H1 (cell line): Measurements from ENCODE around the gene SYNJ2. TPM values are rescaled to one million over a fixed set of nuclear protein-coding genes. Genes with fewer than 3 reads are reported as not detected.

Source experiments
- CTCF ChIA-PET: fragments of 300-600 bp; sonication (Branson Sonifier 250); formaldehyde crosslinking; loops from one replicate; lab custom pipeline; 2021; ENCODE audit not compliant: partially characterized antibody; lab: Charles Lee
- POLR2A ChIA-PET: fragments of 300-600 bp; sonication (Branson Sonifier 250); formaldehyde crosslinking; loops from one replicate; lab custom pipeline; 2021; ENCODE audit warnings: inconsistent platforms; ENCODE audit not compliant: partially characterized antibody; lab: Charles Lee
- DNase-seq, 2 experiments: peaks; one replicate each; pipeline versions ENCODE4 v3.0.0 to v3.0.0-alpha.2; 2010 to 2022; ENCODE audit warnings: low spot score in 2 of 2, low read depth in 1 of 2, mixed read lengths in 1 of 2
- FAIRE-seq: peaks from 2 replicates; lab custom pipeline; 2011; peaks lifted over from hg19 to GRCh38; lab: Jason Lieb, UNC
- H2AFZ ChIP-seq: 2 replicates; pipeline ENCODE4 v1.8.1; 2012; ENCODE audit warnings: low read length, inconsistent platforms
- H2AK5ac ChIP-seq: 2 replicates; pipeline ENCODE4 v1.6.1; 2013; ENCODE audit warnings: low read depth, low read length
- H2BK120ac ChIP-seq: replicated peaks from 2 replicates; pipeline ENCODE3; 2013; ENCODE audit warnings: low read depth, low read length, inconsistent platforms
- H2BK12ac ChIP-seq: 2 replicates; pipeline ENCODE4 v1.6.1; 2013; ENCODE audit warnings: low read depth, low read length
- H2BK15ac ChIP-seq: 2 replicates; pipeline ENCODE4 v1.6.1; 2013; ENCODE audit warnings: low read length
- H2BK20ac ChIP-seq: 2 replicates; pipeline ENCODE4 v1.6.1; 2013; ENCODE audit warnings: low read length
- H2BK5ac ChIP-seq: 2 replicates; pipeline ENCODE4 v1.6.1; 2013; ENCODE audit warnings: low read depth, low read length
- H3K14ac ChIP-seq: 2 replicates; pipeline ENCODE4 v1.6.1; 2013; ENCODE audit warnings: inconsistent platforms; ENCODE audit not compliant: insufficient read length
- H3K18ac ChIP-seq: 2 replicates; pipeline ENCODE4 v1.6.1; 2013; ENCODE audit warnings: low read length; ENCODE audit errors: extremely low read depth
- H3K23ac ChIP-seq: 2 replicates; pipeline ENCODE4 v1.6.1; 2013; ENCODE audit warnings: inconsistent platforms; ENCODE audit not compliant: insufficient read length
- H3K23me2 ChIP-seq: 2 replicates; pipeline ENCODE4 v1.6.1; 2013; ENCODE audit warnings: low read depth, low read length
- H3K27ac ChIP-seq: 2 replicates; pipeline ENCODE4 v1.6.1; 2011; ENCODE audit warnings: low read depth, low read length, inconsistent platforms
- H3K27me3 ChIP-seq, 4 experiments: replicated peaks in 1 of 4; 1 replicate in 1 of 4; 2 replicates in 3 of 4; pipeline versions ENCODE4 v1.6.1 to v1.8.1; 2011 to 2013; ENCODE audit warnings: low read length in 3 of 4, mild to moderate bottlenecking in 3 of 4, inconsistent platforms in 2 of 4, mixed read lengths in 2 of 4, moderate library complexity in 1 of 4; ENCODE audit not compliant: control insufficient read depth in 3 of 4, insufficient read depth in 3 of 4; ENCODE audit errors: extremely low read depth in 1 of 4
- H3K36me3 ChIP-seq, 4 experiments: 2 replicates each; pipeline versions ENCODE4 v1.6.1 to v1.8.1; 2011 to 2013; ENCODE audit warnings: mild to moderate bottlenecking in 4 of 4, low read length in 3 of 4, moderate library complexity in 2 of 4, control low read depth in 1 of 4, inconsistent platforms in 1 of 4; ENCODE audit not compliant: insufficient read depth in 4 of 4, control insufficient read depth in 2 of 4
- H3K4ac ChIP-seq: replicated peaks from 2 replicates; pipeline ENCODE3; 2013; ENCODE audit warnings: low read length, low read depth, mixed read lengths, inconsistent platforms; ENCODE audit not compliant: insufficient read length
- H3K4me1 ChIP-seq, 4 experiments: replicated peaks in 1 of 4; 1 replicate in 1 of 4; 2 replicates in 3 of 4; pipeline versions ENCODE4 v1.6.1 to v1.8.1; 2011 to 2013; ENCODE audit warnings: low read length in 3 of 4, inconsistent platforms in 2 of 4, mixed read lengths in 1 of 4; ENCODE audit not compliant: insufficient read depth in 4 of 4, control insufficient read depth in 3 of 4
- H3K4me2 ChIP-seq, 2 experiments: 2 replicates each; pipeline versions ENCODE4 v1.6.1 to v1.8.1; 2011 to 2013; ENCODE audit warnings: low read depth in 2 of 2, low read length in 2 of 2, control low read depth in 1 of 2, inconsistent platforms in 1 of 2, mild to moderate bottlenecking in 1 of 2; ENCODE audit not compliant: insufficient read depth in 1 of 2
- H3K4me3 ChIP-seq, 4 experiments: fragments of 200-600, 300-600 bp in 1 of 4; sonication (generic), shearing (Covaris generic), sonication (Bioruptor Twin) in 1 of 4; 2 replicates each; pipeline versions ENCODE4 v1.5.1 to v1.8.1; 2011 to 2016; ENCODE audit warnings: low read length in 4 of 4, low read depth in 3 of 4, control low read depth in 2 of 4, inconsistent platforms in 2 of 4, mild to moderate bottlenecking in 2 of 4, mixed read lengths in 1 of 4, moderate library complexity in 1 of 4; ENCODE audit not compliant: insufficient read depth in 2 of 4; ENCODE audit errors: extremely low read depth in 1 of 4
- H3K56ac ChIP-seq: replicated peaks from 2 replicates; pipeline ENCODE3; 2013; ENCODE audit warnings: low read depth, mild to moderate bottlenecking, mixed read lengths, low read length, inconsistent platforms; ENCODE audit not compliant: insufficient read length
- H3K79me1 ChIP-seq: 2 replicates; pipeline ENCODE4 v1.6.1; 2013; ENCODE audit warnings: low read depth, low read length, control low read depth
- H3K79me2 ChIP-seq, 2 experiments: 2 replicates each; pipeline versions ENCODE4 v1.6.1 to v1.8.1; 2012 to 2013; ENCODE audit warnings: low read length in 2 of 2, mild to moderate bottlenecking in 2 of 2, inconsistent platforms in 1 of 2; ENCODE audit not compliant: insufficient read depth in 2 of 2, control insufficient read depth in 1 of 2
- H3K9ac ChIP-seq, 4 experiments: replicated peaks in 1 of 4; 1 replicate in 1 of 4; 2 replicates in 3 of 4; pipeline versions ENCODE4 v1.6.1 to v1.8.1; 2011 to 2013; ENCODE audit warnings: low read depth in 3 of 4, low read length in 3 of 4, control low read depth in 2 of 4, mild to moderate bottlenecking in 2 of 4, moderate library complexity in 2 of 4, inconsistent platforms in 1 of 4; ENCODE audit errors: extremely low read depth in 1 of 4
- H3K9me3 ChIP-seq, 2 experiments: 2 replicates each; pipeline versions ENCODE4 v1.6.1 to v1.8.1; 2012 to 2013; ENCODE audit warnings: mild to moderate bottlenecking in 2 of 2, moderate library complexity in 2 of 2, control low read depth in 1 of 2, inconsistent platforms in 1 of 2, low read depth in 1 of 2, low read length in 1 of 2, mixed read lengths in 1 of 2; ENCODE audit not compliant: insufficient read depth in 2 of 2
- H4K20me1 ChIP-seq, 2 experiments: replicated peaks in 1 of 2; 2 replicates each; pipeline versions ENCODE3 to v1.8.1; 2011 to 2013; ENCODE audit warnings: inconsistent platforms in 2 of 2, low read length in 2 of 2, mild to moderate bottlenecking in 1 of 2; ENCODE audit not compliant: insufficient read depth in 2 of 2, control insufficient read depth in 1 of 2
- H4K5ac ChIP-seq: 2 replicates; pipeline ENCODE4 v1.6.1; 2013; ENCODE audit warnings: low read length, low read depth, mixed read lengths, inconsistent platforms; ENCODE audit not compliant: insufficient read length
- H4K8ac ChIP-seq: 2 replicates; pipeline ENCODE4 v1.8.0; 2013; ENCODE audit warnings: mild to moderate bottlenecking, moderate library complexity, low read length, inconsistent platforms; ENCODE audit not compliant: insufficient read depth; ENCODE audit errors: extremely low read depth
- H4K91ac ChIP-seq: replicated peaks from 2 replicates; pipeline ENCODE3; 2013; ENCODE audit warnings: low read length, mixed read lengths, inconsistent platforms; ENCODE audit not compliant: insufficient read length
- ATF3 ChIP-seq: IDR thresholded peaks from 2 replicates; pipeline ENCODE4 v1.6.1; 2011; ENCODE audit warnings: low read depth, mild to moderate bottlenecking, low read length; ENCODE audit not compliant: insufficient read depth
- CTCF ChIP-seq, 3 experiments: IDR thresholded peaks; 1 replicate in 2 of 3; 2 replicates in 1 of 3; pipeline versions ENCODE4 v1.5.1 to v1.6.1; 2011; ENCODE audit warnings: low read length in 3 of 3, mild to moderate bottlenecking in 3 of 3, inconsistent platforms in 2 of 3, low read depth in 1 of 3, moderate library complexity in 1 of 3; ENCODE audit not compliant: insufficient read depth in 1 of 3; ENCODE audit errors: control extremely low read depth in 1 of 3
- GABPA ChIP-seq: IDR thresholded peaks from 2 replicates; pipeline ENCODE4 v1.6.1; 2011; ENCODE audit warnings: mild to moderate bottlenecking, low read length, moderate library complexity, borderline replicate concordance; ENCODE audit not compliant: insufficient read depth
- KDM5A ChIP-seq: fragments of 200-600 bp; IDR thresholded peaks from 2 replicates; pipeline ENCODE4 v1.7.1; 2012; ENCODE audit warnings: mild to moderate bottlenecking, low read length, inconsistent platforms, mixed read lengths
- MAX ChIP-seq: IDR thresholded peaks from 2 replicates; pipeline ENCODE4 v1.6.1; 2012; ENCODE audit warnings: inconsistent platforms
- RFX5 ChIP-seq: IDR thresholded peaks from 2 replicates; pipeline ENCODE4 v1.6.1; 2011; ENCODE audit warnings: low read depth, low read length, improper control_type of control experiment, borderline replicate concordance
- SUZ12 ChIP-seq: fragments of 200-600 bp; sonication (generic); IDR thresholded peaks from 2 replicates; pipeline ENCODE4 v1.6.1; 2012; ENCODE audit warnings: mild to moderate bottlenecking, inconsistent platforms, low read length, moderate library complexity, mixed read lengths
- YY1 ChIP-seq: IDR thresholded peaks from 2 replicates; pipeline ENCODE4 v1.6.1; 2011; ENCODE audit warnings: low read depth, mild to moderate bottlenecking, low read length
- WGBS, 2 experiments: shearing (Covaris generic) in 1 of 2; methylation state at CpG; one replicate each; pipeline versions ENCODE4 v1.1.6 to v1.1.7; 2013 to 2015; ENCODE audit warnings: low lambda C conversion rate in 2 of 2, mixed read lengths in 2 of 2, inconsistent platforms in 1 of 2, low coverage in 1 of 2, missing lambda C conversion rate in 1 of 2; ENCODE audit not compliant: insufficient replicate concordance in 2 of 2, insufficient coverage in 1 of 2, insufficient read length in 1 of 2; ENCODE audit errors: extremely low coverage in 1 of 2, missing lambda C conversion rate in 1 of 2; 5-methylcytosine and 5-hydroxymethylcytosine counted together
- polyA plus RNA-seq, 7 experiments: library from polyadenylated mRNA; depleted of rRNA in 3 of 7; stranded (reverse) in 5 of 7; unstranded in 2 of 7; fragments of >200 nt in 5 of 7; fragments of 200-250 nt in 2 of 7; gene quantifications; 1 replicate in 5 of 7; 2 replicates in 1 of 7; 4 replicates in 1 of 7; pipeline versions ENCODE4 v1.2.1 to v1.2.3, GENCODE V29; 2011 to 2013; ENCODE audit warnings: missing spikeins in 2 of 7, mixed read lengths in 2 of 7
- total RNA-seq: library from RNA; stranded (reverse); fragmentation: NEBNext Ultra II Directional; extraction: Animal tissue kit (Norgen Biotek cat#: 25700); gene quantifications from 2 replicates; pipeline ENCODE4 v1.2.1, GENCODE V29; 2021

Gene SYNJ2
- total and polyA plus RNA-seq, 2 of the 8 experiments (the other 6 are each of a cell fraction or from before 2014, with no cell fraction given) = 3.7 to 13.9 TPM

GRCh38 chr6:158057213-158057987 lies 75.7 kb downstream of the SYNJ2 start:
- ChIA-PET CTCF (interaction anchor here (1.0 to 2.1 kb wide), 5 partner anchors 8 to 110 kb away, joined by 3 to 7 read pairs (median 7); no protein-coding TSS in a partner anchor), POLR2A (interaction anchor here (1.7 to 2.9 kb wide), 3 partner anchors 9 to 29 kb away, joined by 4 to 6 read pairs (median 5); no protein-coding TSS in a partner anchor)
- 90% methylated on average over 21 of the region's 21 CpGs; no CpG with 5 or more reads in 1 of the 2 experiments for WGBS, 2 experiments
- TF ChIP-seq MAX (no peak), YY1 (no peak), KDM5A (no peak), CTCF (IDR thresholded peaks at IDR 0.05; ENCODE audit: control extremely low read depth in 1 of 3, insufficient read depth in 1 of 3, low read depth in 1 of 3, low read length in 3 of 3) (no peak), GABPA (no peak), ATF3 (no peak), RFX5 (no peak), SUZ12 (no peak)

More at GRCh38 chr6:158057213-158057987, 75.7 kb downstream of the SYNJ2 start:
- Histone ChIP-seq H2BK15ac (no peak overlapping the region), H3K9me3 (no peaks in the 10 kb centered on the region), H2BK20ac (no peak overlapping the region), H3K4me1 (peaks cover 0 to 5% (median 0%) of the 10 kb centered on the region in 4 experiments; a peak in 1 of 7 replicates), H2AFZ (no peak overlapping the region), H3K79me1 (no peaks in the 10 kb centered on the region), H3K14ac (no peak overlapping the region), H2BK5ac (no peak overlapping the region), H2AK5ac (no peak overlapping the region), H3K9ac (no peak overlapping the region), H3K27ac (no peak overlapping the region), H3K79me2 (no peaks in the 10 kb centered on the region), H2BK12ac (no peak overlapping the region), H2BK120ac (no peak overlapping the region), H4K20me1 (peaks cover 0 to 2% of the 10 kb centered on the region in 2 experiments), H3K4me3 (no peak overlapping the region), H4K91ac (no peak overlapping the region), H3K4me2 (no peak overlapping the region), H3K4ac (no peak overlapping the region), H3K18ac (no peak overlapping the region), H3K36me3 (no peaks in the 10 kb centered on the region), H3K27me3 (no peaks in the 10 kb centered on the region), H3K23me2 (peaks cover 9% of the 10 kb centered on the region; the same call in 1 of the 2 replicates), H3K56ac (no peak overlapping the region), H4K8ac (no peak overlapping the region), H4K5ac (no peak overlapping the region), H3K23ac (no peak overlapping the region)
- DNase-seq (no peak), FAIRE-seq (no peak)
